H4 (cell line): Measurements from ENCODE around the gene GGCX. TPM values are rescaled to one million over a fixed set of nuclear protein-coding genes. Genes with fewer than 3 reads are reported as not detected.

Experiments used
- DNase-seq: peaks from one replicate; pipeline ENCODE4 v3.0.0-alpha.2; 2015; ENCODE audit warnings: low spot score
- total RNA-seq: library from RNA; depleted of rRNA; stranded (reverse); fragments of >200 nt; shearing (Covaris generic); gene quantifications from 2 replicates; pipeline ENCODE4 v1.2.3, GENCODE V29; 2014; rRNA removed

The GGCX gene
- total RNA-seq, 1 experiment from 2014 or later: 36.8 TPM

- no peak for DNase-seq
Observed at GRCh38 chr2:85516653-85517389, 44.5 kb downstream of the GGCX start.

GRCh38 chr2:85514323-85514722, 47.0 kb downstream of the GGCX start:
- no peak for DNase-seq

- DNase-seq: no peak
Observed at GRCh38 chr2:85511008-85511811, 50.1 kb downstream of the GGCX start.

- no peak for DNase-seq
Observed at GRCh38 chr2:85506768-85507181, 54.5 kb downstream of the GGCX start.

- no peak for DNase-seq
Observed at GRCh38 chr2:85505551-85506238, 55.6 kb downstream of the GGCX start.

- DNase-seq: peak; percentile 93
Observed at GRCh38 chr2:85504778-85505261, 56.5 kb downstream of the GGCX start.

- no peak for DNase-seq
Observed at GRCh38 chr2:85503851-85504777, 57.2 kb downstream of the GGCX start.

GRCh38 chr2:85503168-85503850, 58.0 kb downstream of the GGCX start:
- no peak for DNase-seq

- DNase-seq: no peak
Observed at GRCh38 chr2:85502720-85503119, 58.6 kb downstream of the GGCX start.

- no peak for DNase-seq
Observed at GRCh38 chr2:85501248-85501647, 60.0 kb downstream of the GGCX start.

GRCh38 chr2:85497944-85498630, 63.2 kb downstream of the GGCX start:
- no peak for DNase-seq

GRCh38 chr2:85496436-85496835, 64.9 kb downstream of the GGCX start:
- no peak for DNase-seq

Other genes starting within 250 kb of the GGCX start
- 62.7 and 80.1 TPM in 2 replicates for gene TGOLN2, start 233.5 kb downstream of the GGCX start, total RNA-seq
- 13.1 and 14.1 TPM in 2 replicates for gene RETSAT, start 207.0 kb downstream of the GGCX start, total RNA-seq
- 14.3 and 14.6 TPM in 2 replicates for gene ELMOD3, start 206.7 kb downstream of the GGCX start, total RNA-seq
- 286 and 301 TPM in 2 replicates for gene CAPG, start 151.1 kb downstream of the GGCX start, total RNA-seq
- gene SH2D6, start 142.8 kb downstream of the GGCX start, total RNA-seq: not detected in 2 replicates
- gene MAT2A, start 22.3 kb downstream of the GGCX start, total RNA-seq: 30.6 and 52.6 TPM in 2 replicates
- 0.43 and 1.3 TPM in 2 replicates for gene VAMP8, start 16.1 kb upstream of the GGCX start, total RNA-seq
- gene VAMP5, start 22.9 kb upstream of the GGCX start, total RNA-seq: 0.77 and 1.8 TPM in 2 replicates
- 286 and 303 TPM in 2 replicates for gene RNF181, start 34.3 kb upstream of the GGCX start, total RNA-seq
- 10.2 and 11.1 TPM in 2 replicates for gene TMEM150A, start 41.2 kb upstream of the GGCX start, total RNA-seq
- 18.8 and 20.1 TPM in 2 replicates for gene C2orf68, start 50.6 kb upstream of the GGCX start, total RNA-seq
- gene USP39, start 54.7 kb upstream of the GGCX start, total RNA-seq: 73.4 and 81.2 TPM in 2 replicates
- gene SFTPB, start 106.7 kb upstream of the GGCX start, total RNA-seq: not detected in 2 replicates
- gene GNLY, start 132.9 kb upstream of the GGCX start, total RNA-seq: not detected in 2 replicates
- gene ATOH8, start 192.5 kb upstream of the GGCX start, total RNA-seq: 13.1 and 13.6 TPM in 2 replicates